GM10266 (cell line): ENCODE results near the gene WDR89.

Source experiments
- DNase-seq: peaks from one replicate; pipeline ENCODE4 v3.0.0; 2012; ENCODE audit errors: extremely low spot score
- TF ChIP-seq, protein P1 (sequence below): IDR thresholded peaks from 2 replicates; pipeline ENCODE4 v1.5.1; 2012; ENCODE audit warnings: mild to moderate bottlenecking, low read depth; ENCODE audit not compliant: control insufficient read depth, insufficient read depth; ENCODE audit errors: missing control alignments

WDR89 gene, protein sequence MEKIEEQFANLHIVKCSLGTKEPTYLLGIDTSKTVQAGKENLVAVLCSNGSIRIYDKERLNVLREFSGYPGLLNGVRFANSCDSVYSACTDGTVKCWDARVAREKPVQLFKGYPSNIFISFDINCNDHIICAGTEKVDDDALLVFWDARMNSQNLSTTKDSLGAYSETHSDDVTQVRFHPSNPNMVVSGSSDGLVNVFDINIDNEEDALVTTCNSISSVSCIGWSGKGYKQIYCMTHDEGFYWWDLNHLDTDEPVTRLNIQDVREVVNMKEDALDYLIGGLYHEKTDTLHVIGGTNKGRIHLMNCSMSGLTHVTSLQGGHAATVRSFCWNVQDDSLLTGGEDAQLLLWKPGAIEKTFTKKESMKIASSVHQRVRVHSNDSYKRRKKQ

GRCh38 chr14:63641473-63642228 lies at the start of gene WDR89:
Gene WDR89, minus strand, starts transcription at chr14:63641871. Its CDS starts 41,929 bp downstream, at chr14:63599942.
- peak; percentile 89 for DNase-seq
- TF ChIP-seq, protein P1, sequence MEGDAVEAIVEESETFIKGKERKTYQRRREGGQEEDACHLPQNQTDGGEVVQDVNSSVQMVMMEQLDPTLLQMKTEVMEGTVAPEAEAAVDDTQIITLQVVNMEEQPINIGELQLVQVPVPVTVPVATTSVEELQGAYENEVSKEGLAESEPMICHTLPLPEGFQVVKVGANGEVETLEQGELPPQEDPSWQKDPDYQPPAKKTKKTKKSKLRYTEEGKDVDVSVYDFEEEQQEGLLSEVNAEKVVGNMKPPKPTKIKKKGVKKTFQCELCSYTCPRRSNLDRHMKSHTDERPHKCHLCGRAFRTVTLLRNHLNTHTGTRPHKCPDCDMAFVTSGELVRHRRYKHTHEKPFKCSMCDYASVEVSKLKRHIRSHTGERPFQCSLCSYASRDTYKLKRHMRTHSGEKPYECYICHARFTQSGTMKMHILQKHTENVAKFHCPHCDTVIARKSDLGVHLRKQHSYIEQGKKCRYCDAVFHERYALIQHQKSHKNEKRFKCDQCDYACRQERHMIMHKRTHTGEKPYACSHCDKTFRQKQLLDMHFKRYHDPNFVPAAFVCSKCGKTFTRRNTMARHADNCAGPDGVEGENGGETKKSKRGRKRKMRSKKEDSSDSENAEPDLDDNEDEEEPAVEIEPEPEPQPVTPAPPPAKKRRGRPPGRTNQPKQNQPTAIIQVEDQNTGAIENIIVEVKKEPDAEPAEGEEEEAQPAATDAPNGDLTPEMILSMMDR, result peak; percentile 55

DNA sequence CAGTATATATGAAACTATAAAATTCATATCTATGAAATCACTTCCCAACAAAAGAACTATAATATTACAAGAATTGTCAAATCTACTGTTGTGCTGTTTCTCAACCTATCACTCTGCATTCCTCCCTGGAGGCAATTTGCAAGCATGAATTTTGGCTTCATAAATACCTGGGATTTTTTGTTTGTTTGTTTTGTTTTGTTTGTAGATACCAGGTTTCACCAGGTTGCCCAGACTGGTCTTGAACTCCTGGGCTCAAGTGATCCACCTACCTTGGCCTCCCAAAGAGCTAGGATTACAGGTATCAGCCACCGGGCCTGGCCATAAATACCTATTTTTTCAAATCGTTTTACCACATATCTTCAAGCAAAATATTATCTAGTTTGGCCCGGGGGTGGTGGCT lies 47.5 kb upstream of the WDR89 start:
- TF ChIP-seq, protein P1, result no peak
- DNase-seq, result no peak

- DNase-seq, result no peak
- TF ChIP-seq, protein P1, result no peak
These were observed 45.3 kb upstream of the WDR89 start for GRCh38 chr14:63686926-63687325.

- TF ChIP-seq, protein P1, result no peak
- no peak for DNase-seq
These were observed 43.7 kb upstream of the WDR89 start for GRCh38 chr14:63685401-63685800.

- DNase-seq, result no peak
- TF ChIP-seq, protein P1, result no peak
These were observed 41.3 kb upstream of the WDR89 start for GRCh38 chr14:63682727-63683593.

- TF ChIP-seq, protein P1, result no peak
- DNase-seq, result no peak
These were observed 36.9 kb upstream of the WDR89 start for GRCh38 chr14:63678536-63678935.
